ENCODE results near the gene DBI.
A peak's percentile ranks its signal among the peaks of the same experiment; 100 is the strongest.

DBI gene

GRCh38 chr2:119366649-119367471, at the start of gene DBI, which contains the start of gene C2orf76:
Gene DBI (plus strand): TSS chr2:119366977. CDS start chr2:119367052, 75 bp downstream.
Gene C2orf76 (minus strand): TSS chr2:119366834. CDS start chr2:119339959, 26,875 bp downstream.
- in situ Hi-C loops (cut with MboI; ENCODE audit: low pct_unique_long_range_greater_than_20kb, low sequenced_read_pairs), result no loop called here

GRCh38 chr2:119317554-119317953, 49.2 kb upstream of the DBI start:
- in situ Hi-C loops (cut with MboI; ENCODE audit: low pct_unique_long_range_greater_than_20kb, low sequenced_read_pairs), result no loop called here

More at GRCh38 chr2:119366649-119367471, at the start of gene DBI, which contains the start of gene C2orf76:
- DNase-seq, result peak; percentile 98

GRCh38 chr2:119319593-119319992, 47.2 kb upstream of the DBI start:
- in situ Hi-C loops (cut with MboI; ENCODE audit: low pct_unique_long_range_greater_than_20kb, low sequenced_read_pairs), result no loop called here
- DNase-seq, result no peak

More at GRCh38 chr2:119317554-119317953, 49.2 kb upstream of the DBI start:
- DNase-seq, result no peak

DNA sequence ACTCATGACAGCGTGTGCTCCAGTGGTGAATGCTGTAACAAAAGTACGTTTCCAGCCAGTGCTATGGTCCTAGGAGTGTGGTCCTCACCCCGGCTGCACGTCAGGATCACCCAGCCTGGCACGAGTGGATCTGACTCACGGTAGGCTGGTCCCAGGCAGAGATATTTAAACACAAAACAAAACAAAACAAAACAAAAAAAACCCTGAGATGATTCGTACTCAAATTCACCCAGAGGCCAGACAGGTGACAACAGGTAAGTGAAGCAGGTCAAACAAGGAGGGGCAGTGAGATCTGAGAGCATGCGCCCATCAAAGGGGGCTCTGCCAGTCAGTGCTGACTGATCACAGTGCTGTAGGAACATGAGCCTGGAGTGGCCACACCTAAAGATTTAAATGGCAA, 43.3 kb upstream of the DBI start:
- in situ Hi-C loops (cut with MboI; ENCODE audit: low pct_unique_long_range_greater_than_20kb, low sequenced_read_pairs), result no loop called here
- no peak for DNase-seq

DNA sequence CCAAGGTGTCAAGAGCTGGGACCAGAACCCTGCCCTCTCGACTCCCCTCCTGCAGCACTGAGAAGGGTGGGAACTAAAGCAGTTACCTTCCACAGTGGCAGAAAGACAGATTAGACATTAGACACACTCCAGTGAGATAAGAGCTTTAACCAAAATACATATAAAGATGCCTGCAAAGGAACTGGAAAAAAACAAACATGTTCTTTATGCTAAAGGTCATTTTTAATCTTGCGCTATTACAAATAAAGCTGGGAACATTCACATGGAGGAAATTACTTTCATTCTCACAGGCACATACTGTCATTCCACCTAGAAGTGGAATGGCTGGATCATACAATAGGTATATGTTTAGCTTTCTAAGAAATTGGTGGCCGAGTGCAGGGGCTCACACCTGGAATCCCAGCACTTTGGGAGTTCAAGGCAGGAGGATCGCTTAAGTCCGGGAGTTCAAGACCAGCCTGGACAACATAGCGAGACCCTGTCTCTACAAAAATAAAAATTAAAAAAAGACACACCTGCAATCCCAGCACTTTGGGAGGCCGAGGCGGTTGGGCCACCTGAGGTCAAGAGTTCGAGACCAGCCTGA, 42.0 kb upstream of the DBI start:
- no peak for DNase-seq
- in situ Hi-C loops (cut with MboI; ENCODE audit: low pct_unique_long_range_greater_than_20kb, low sequenced_read_pairs), result no loop called here

GRCh38 chr2:119326938-119327337, 39.8 kb upstream of the DBI start:
- peak; percentile 56 for DNase-seq
- in situ Hi-C loops (cut with MboI; ENCODE audit: low pct_unique_long_range_greater_than_20kb, low sequenced_read_pairs), result no loop called here

DNA sequence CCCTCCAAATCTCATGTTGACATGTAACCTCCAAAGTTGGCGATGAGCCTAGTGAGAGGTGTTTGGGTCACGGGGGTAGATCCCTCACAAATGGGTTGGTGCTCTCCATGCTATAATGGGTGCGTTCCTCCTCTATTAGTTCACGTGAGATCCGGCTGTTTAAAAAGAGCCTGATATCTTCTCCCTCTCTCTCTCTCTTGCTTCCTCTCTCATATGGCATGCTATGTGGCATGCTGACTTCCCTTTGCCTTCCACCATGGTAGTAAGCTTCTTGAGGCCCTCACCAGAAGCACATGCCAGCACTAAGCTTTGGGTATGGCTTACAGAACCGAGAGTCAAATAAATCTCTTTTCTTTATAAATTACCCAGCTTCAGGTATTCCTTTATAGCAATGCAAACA, 39.3 kb upstream of the DBI start:
- in situ Hi-C loops (cut with MboI; ENCODE audit: low pct_unique_long_range_greater_than_20kb, low sequenced_read_pairs), result no loop called here
- DNase-seq, result no peak

DNA sequence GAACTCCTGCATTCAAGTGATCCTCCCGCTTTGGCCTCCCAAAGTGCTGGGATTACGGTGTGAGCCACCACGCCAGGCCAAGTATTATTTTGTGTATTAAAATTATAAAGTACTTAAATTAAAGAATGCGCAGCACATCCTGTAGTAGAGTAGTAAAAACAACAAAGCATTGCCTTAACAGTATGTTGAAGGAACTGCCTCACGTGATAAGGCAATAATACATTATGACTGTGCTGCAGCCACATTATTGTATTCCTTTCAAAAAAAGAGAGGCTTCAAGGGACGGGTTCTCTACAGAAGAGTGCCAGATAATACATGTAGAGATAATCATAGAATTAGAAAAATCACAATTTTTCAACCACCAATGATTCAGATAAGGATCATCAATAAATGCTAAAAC, 33.8 kb upstream of the DBI start:
- no peak for DNase-seq
- in situ Hi-C loops (cut with MboI; ENCODE audit: low pct_unique_long_range_greater_than_20kb, low sequenced_read_pairs), result no loop called here

- in situ Hi-C loops (cut with MboI; ENCODE audit: low pct_unique_long_range_greater_than_20kb, low sequenced_read_pairs), result no loop called here
- DNase-seq, result no peak
These were observed 33.4 kb upstream of the DBI start for GRCh38 chr2:119333360-119333759.

- no peak for DNase-seq
- in situ Hi-C loops (cut with MboI; ENCODE audit: low pct_unique_long_range_greater_than_20kb, low sequenced_read_pairs), result no loop called here
These were observed 32.9 kb upstream of the DBI start for GRCh38 chr2:119333833-119334232.

GRCh38 chr2:119337749-119338148, 29.0 kb upstream of the DBI start:
- DNase-seq, result no peak
- in situ Hi-C loops (cut with MboI; ENCODE audit: low pct_unique_long_range_greater_than_20kb, low sequenced_read_pairs), result no loop called here

DNA sequence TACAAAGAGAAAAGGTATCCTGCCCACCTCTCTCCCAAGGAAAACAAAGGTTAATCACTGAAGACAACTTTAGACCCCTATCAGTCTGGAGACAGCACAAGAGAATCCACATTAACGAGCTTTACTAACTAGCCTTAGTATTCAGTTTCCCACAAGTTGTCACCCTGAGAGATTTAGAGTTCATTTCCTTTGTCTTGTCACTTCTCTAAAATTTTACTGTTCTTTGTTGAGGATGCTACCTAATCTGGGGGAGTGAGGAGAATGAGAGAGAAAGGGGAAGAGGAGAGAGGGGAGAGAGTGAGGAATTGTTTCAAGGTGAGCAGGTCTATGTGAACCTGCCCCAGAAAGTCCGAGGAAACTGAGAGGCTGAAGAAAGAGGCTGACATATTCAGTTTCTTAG, 28.5 kb upstream of the DBI start:
- in situ Hi-C loops (cut with MboI; ENCODE audit: low pct_unique_long_range_greater_than_20kb, low sequenced_read_pairs), result no loop called here
- peak; percentile 62 for DNase-seq

DNA sequence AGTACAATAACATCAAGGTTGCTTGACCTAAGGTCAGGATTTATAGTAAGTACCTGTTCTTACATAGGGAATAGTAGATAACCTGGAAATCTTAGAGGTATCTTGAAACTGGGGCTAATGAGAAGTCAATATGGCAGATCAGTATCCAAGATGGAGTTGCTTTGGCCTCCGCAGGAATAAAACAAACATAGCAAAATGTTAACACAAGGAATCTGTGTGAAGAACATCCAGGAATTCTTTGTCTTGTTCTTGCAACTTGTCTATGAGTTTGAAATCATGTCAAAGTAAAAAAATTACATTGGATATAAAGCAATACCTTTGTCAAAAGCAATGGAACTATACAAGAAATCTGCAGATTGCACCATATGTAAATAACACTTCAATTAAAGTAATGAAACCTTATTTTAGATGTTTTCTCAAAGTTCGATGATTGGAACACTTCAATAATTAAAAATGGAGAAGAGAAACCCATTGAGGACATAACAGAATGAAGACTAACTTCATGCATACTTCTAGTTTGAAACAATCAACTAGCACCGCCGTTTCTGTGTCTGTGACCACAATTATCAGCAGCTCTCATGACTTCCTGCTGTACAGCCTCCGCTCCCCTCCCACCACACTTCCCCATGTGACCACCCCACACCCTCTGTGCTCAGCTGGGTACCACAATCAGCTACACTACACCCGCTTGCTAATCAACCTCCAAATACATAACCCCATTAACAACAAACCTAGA, 27.8 kb upstream of the DBI start:
- peak; percentile 79 for DNase-seq

GRCh38 chr2:119339562-119339923, 27.2 kb upstream of the DBI start:
- in situ Hi-C loops (cut with MboI; ENCODE audit: low pct_unique_long_range_greater_than_20kb, low sequenced_read_pairs), result no loop called here
- no peak for DNase-seq

More for the DNA sequence above, 27.8 kb upstream of the DBI start:
- in situ Hi-C loops (cut with MboI; ENCODE audit: low pct_unique_long_range_greater_than_20kb, low sequenced_read_pairs), result no loop called here

DNA sequence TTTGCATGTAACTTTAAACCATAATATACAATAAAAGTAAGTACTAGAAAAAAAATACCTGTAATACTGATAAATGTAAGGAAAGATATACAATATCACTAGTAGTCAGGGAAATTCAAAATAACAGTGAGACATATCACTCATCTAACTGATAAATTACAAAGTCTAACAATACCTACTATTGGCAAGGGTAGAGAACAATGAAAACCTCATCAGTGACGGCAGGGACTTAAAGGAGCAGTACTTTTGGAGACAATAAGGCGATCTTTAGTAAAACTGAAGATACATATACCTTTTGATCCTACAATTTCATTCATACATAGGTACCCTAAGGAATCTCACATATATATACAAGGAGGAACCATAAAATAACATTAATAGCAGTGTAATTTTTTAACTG, 25.1 kb upstream of the DBI start:
- in situ Hi-C loops (cut with MboI; ENCODE audit: low pct_unique_long_range_greater_than_20kb, low sequenced_read_pairs), result no loop called here
- DNase-seq, result no peak

DNA sequence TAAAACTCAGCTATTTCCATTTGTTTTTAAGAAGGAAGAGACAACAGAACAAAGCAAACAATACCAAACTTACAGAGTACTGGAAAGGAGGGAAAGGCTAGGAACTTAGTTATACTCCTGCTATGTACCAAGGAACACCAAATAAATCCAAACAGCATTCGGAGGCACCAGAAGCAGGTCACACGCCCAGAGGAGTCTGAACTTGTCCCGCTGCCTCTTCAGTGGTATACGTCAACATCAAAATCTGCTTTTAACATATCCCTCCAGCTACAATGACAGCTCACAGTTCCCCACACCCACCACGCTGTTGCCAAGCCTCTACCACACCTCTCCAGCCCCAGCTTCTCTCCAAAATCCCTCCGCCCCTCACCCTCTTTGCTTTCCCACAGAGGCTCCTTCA, 17.5 kb upstream of the DBI start:
- DNase-seq, result no peak

GRCh38 chr2:119350311-119350998, 16.3 kb upstream of the DBI start:
- in situ Hi-C loops (cut with MboI; ENCODE audit: low pct_unique_long_range_greater_than_20kb, low sequenced_read_pairs), result no loop called here
- DNase-seq, result no peak

More for the DNA sequence above, 17.5 kb upstream of the DBI start:
- in situ Hi-C loops (cut with MboI; ENCODE audit: low pct_unique_long_range_greater_than_20kb, low sequenced_read_pairs), result no loop called here

GRCh38 chr2:119352357-119352756, 14.4 kb upstream of the DBI start:
- peak; percentile 68 for DNase-seq
- in situ Hi-C loops (cut with MboI; ENCODE audit: low pct_unique_long_range_greater_than_20kb, low sequenced_read_pairs), result no loop called here

GRCh38 chr2:119354860-119355259, 11.9 kb upstream of the DBI start:
- DNase-seq, result no peak
- in situ Hi-C loops (cut with MboI; ENCODE audit: low pct_unique_long_range_greater_than_20kb, low sequenced_read_pairs), result no loop called here

All from KBM-7 (cell line).